ENCODE results near the gene ZSCAN5A.
"Not testable (repeated sequence)": the region's sequence is repeated elsewhere in the genome, so short reads cannot be mapped to it uniquely, and the experiment has no call there.

Gene ZSCAN5A, protein sequence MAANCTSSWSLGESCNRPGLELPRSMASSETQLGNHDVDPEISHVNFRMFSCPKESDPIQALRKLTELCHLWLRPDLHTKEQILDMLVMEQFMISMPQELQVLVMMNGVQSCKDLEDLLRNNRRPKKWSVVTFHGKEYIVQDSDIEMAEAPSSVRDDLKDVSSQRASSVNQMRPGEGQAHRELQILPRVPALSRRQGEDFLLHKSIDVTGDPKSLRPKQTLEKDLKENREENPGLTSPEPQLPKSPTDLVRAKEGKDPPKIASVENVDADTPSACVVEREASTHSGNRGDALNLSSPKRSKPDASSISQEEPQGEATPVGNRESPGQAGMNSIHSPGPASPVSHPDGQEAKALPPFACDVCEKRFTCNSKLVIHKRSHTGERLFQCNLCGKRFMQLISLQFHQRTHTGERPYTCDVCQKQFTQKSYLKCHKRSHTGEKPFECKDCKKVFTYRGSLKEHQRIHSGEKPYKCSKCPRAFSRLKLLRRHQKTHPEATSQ

GRCh38 chr19:56314381-56315076 is at the start of gene ZSCAN5A:
Gene ZSCAN5A (minus strand): TSS chr19:56314839. CDS start chr19:56225046, 89,793 bp downstream.
- DNase-seq: peak; percentile 100

DNA sequence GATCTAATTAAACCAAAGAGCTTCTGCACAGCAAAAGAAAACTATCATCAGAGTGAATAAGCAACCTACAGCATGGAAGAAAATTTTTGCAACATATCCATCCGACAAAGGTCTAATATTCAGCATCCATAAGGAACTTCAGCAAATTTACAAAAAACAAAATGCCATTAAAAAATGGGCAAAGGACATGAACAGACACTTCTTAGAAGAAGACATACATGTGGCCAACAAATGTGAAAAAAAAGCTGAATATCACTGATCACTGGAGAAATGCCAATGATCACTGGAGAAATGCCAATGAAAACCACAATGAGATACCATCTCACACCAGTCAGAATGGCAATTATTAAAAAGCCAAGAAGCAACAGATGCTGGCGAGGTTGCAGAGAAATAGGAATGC is 46.2 kb upstream of the ZSCAN5A start:
- no peak for DNase-seq

DNA sequence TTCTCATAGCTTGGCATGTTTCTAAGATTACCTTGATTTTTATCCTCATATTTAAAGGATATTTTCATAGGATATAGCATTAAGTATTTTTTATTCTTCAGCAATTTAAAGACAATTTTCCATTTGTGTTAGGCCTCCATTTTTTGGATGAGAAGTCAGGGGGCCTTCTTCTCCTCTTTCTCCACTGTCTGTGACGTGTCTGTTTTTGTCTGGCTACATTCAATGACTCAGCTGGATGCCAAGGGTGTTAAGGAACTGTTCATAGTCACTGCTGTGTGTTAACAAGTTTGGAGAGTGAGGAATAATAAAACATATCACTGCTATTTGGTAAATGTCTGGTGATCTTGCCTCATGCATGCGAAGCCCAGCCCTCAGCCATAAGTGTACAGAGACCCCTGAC is 42.3 kb upstream of the ZSCAN5A start:
- no peak for DNase-seq

GRCh38 chr19:56355517-56355916 is 40.9 kb upstream of the ZSCAN5A start:
- no peak for DNase-seq

GRCh38 chr19:56351208-56351607 is 36.6 kb upstream of the ZSCAN5A start:
- DNase-seq: no peak

DNA sequence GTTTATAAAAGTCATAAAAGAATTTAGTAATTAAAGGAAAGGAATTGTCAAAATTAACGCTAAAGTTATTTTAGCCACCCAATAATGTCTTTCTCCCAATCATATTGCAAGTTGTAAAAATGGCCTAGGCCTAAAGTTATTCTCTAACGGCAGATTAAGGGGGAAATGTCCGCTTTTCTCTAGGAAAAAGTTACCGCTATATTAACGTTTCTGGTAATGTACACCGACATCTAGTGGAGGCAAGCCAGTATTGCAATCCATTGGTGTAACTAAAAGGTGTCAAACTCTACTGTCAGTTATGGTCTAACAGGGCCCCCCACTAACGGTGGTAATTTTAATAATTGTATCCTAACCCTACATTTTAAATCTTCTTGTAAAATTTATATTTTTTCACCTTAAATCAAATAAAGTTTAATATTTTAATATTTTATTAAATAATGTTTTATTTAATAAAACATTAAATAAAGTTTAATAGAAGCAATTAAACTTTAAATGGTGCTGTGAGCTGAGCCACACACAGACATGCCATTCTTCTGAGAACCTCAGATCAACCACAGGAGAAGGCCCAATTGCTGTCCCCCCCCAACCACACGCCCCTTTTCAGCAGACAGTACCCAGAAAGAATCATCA is 35.9 kb upstream of the ZSCAN5A start:
- peak; percentile 60 for DNase-seq

DNA sequence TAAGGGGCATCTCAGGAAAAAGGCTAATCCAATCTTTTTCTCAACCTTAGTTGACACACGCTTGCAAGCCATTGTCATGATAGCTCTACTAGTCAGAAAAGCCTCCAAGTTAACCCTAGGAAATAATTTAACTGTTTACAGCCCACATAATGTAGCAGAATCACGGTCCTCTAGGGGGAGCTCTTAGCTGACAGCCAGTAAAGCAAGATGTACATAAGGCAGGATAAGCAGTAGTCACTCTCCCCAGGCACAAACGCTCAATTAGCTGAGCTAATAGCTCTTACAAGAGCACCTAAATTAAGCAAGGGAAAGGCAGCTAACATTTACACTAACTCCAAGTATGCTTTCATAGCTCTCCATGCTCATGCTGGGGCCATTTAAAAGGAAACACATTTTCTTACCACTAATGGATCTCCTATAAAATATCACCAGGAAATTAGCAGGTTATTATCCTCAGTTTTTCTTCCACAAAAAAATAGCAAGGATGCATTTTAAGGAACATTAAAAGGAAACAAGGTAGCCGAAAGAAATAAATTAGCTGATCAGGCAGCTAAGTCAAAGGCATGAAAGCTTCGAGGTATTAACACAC is 33.7 kb upstream of the ZSCAN5A start:
- no peak for DNase-seq

- DNase-seq: no peak
These were observed 32.6 kb upstream of the ZSCAN5A start for GRCh38 chr19:56347163-56347778.

DNA sequence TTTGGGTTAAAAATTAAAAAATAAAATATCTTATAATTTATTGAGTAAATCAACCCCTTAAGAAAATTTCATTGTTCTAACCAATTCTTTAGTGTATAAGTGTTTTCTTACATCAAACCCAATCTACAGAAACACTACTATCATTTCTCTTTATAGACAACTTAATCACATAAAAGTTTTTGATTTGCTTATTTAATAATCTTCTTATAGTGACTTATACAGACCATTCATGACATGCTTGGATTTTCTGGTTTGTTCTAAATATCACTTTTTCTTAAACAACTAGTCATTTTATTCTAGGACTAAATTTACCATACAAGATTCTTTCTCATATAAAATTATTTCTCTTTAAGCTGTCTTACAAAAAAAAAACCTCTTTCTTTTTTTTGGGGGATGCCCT is 27.3 kb upstream of the ZSCAN5A start:
- DNase-seq: no peak

DNA sequence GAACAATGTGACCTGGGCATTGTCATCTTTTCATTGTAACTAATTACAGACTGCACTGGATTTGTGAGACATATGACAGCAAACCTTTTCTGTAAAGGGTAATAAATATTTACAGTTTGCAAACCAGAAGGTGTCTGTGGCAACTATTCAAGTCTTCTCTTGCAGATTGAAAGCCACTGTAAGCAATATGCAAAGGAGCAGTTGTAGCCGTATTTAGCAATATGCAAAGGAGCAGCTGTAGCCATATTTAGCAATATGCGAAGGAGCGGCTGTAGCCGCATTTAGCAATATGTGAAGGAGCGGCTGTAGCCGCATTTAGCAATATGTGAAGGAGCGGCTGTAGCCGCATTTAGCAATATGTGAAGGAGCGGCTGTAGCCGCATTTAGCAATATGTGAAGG is 24.4 kb upstream of the ZSCAN5A start:
- not testable (repeated sequence) for DNase-seq

DNA sequence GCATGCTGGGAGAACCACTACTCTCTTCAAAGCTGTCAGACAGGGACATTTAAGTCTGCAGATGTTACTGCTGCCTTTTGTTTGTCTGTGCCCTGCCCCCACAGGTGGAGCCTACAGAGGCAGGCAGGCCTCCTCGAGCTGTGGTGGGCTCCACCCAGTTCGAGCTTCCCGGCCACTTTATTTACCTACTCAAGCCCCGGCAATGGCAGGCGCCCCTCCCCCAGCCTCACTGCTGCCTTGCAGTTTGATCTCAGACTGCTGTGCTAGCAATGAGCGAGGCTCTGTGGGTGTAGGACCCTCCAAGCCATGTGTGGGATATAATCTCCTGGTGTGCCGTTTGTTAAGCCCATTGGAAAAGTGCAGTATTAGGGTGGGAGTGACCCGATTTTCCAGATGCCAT is 22.4 kb upstream of the ZSCAN5A start:
- not testable (repeated sequence) for DNase-seq

DNA sequence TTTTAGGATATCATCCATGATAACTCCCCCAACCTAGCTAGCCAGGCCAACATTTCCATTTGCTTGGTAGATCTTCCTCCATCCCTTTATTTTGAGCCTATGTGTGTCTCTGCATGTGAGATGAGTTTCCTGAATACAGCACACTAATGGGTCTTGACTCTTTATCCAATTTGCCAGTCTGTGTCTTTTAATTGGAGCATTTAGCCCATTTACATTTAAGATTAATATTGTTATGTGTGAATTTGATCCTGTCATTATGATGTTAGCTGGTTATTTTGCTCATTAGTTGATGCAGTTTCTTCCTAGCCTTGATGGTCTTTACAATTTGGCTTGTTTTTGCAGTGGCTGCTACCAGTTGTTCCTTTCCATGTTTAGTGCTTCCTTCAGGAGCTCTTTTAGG is 20.7 kb upstream of the ZSCAN5A start:
- DNase-seq: not testable (repeated sequence)

DNA sequence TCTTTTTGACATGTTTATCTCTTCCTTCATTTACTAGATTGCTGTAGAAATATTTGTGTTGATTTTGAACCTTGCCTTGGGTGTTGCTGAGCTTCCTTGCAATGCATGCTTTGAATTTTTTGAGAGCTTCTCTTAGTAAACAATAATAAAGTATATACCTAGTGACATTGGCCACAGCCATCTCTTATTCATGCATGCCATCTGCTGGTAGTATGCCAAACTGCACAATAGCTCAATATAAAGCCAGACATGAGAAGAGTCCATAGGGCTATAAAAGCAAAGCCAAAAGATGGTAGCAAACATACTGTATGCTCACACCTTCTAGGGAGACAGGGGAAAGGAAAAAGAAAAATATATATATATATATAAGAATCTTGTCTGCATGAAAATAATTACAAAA is 18.9 kb upstream of the ZSCAN5A start:
- DNase-seq: peak; percentile 70

GRCh38 chr19:56332695-56333094 is 18.1 kb upstream of the ZSCAN5A start:
- DNase-seq: no peak

GRCh38 chr19:56324436-56324835 is 9.8 kb upstream of the ZSCAN5A start:
- DNase-seq: no peak

DNA sequence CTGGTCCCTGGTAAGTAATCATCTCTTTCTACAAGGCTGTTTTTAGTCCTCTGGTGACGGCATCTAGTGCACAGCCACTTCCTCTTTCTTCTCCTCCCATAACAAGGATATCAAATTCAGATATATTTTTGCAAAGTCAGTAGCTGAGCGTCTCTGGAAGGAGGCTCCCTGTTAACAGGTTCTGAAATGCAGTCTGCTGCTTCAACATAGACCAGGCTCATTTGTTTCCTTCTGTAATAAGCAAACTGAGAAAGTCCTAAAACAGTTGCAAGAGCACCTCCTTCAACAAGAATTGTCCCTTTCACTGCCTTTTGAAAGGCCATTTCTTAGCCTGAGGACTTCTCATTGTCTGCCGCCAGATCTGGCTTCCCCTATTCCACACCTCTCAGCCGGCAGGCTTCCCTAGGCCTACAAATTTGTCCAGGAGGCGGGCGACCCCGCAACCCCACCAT is 7.4 kb upstream of the ZSCAN5A start:
- DNase-seq: no peak

DNA sequence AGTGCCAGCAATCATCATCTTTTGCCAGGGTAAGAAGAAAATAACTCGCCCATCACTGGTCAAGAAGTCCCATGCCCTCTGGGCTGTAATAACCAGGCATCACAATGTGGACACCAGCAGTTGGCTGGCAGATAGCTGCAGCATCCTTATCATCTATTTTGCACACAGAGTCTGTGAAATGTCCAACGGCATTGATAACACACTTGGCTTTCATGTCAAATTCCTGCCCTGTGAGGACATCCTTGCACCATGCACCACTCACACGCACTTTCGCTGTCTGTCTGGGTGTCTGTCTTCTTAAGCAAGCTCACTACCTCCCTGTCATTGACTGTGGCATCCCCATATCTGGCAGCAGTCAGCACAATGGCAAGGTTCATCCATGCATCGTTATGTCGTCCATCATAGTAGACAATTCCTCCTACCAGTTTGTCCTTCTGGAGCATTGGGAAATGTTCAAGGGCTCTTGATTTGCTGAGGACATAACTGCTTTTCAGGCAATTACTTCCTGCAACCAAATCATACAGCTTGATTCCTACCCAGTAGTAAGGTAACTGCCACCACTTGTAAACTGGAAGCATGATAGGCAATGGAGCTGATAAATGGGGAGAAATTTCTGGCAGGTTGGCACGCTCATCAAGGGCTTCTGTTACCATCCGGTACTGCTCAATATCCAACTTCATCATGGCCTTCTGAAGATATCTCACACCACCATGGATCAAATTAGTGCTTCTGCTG is 6.8 kb upstream of the ZSCAN5A start:
- DNase-seq: no peak

DNA sequence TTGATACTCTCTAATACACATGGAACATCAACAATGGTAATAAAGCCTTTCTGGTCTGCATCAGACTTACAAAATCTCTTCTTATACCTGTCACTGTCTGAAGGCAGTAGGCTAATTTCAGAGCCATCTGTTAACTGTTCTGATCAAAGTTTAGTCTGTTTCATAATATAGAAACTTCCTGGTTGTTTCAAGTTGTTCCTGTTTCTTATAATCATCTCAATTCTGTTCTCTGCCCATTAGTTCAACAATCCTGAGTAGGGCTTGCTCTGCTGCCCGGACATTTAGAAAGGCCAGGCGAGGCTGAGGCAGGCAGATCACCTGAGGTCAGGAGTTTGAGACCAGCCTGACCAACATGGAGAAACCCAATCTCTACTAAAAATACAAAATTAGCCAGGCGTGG is 5.4 kb upstream of the ZSCAN5A start:
- no peak for DNase-seq

- no peak for DNase-seq
These were observed 3.1 kb upstream of the ZSCAN5A start for GRCh38 chr19:56317749-56318148.

DNA sequence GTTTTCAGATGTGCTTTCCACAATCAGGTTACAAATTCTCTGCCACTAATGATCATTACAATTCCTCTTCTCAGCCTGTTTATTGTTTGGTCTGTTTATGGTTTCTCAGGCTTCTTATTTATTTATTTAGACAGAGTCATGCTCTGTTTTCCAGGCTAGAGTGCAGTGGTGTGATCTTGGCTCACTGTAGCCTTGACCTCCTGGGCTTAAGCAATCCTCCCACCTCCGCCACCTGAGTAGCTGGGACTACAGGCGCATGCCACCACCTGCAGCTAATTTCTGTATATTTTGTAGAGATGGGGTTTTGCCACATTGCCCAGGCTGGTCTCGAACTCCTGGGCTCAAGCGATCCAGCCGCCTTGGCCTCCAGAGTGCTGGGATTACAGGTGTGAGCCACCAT is 2.1 kb upstream of the ZSCAN5A start:
- DNase-seq: no peak

- peak; percentile 100 for DNase-seq
These were observed 614 bp upstream of the ZSCAN5A start for GRCh38 chr19:56315077-56315828.
